Stimulated activated CD8-positive, alpha-beta memory T cell treated with anti-CD3 and anti-CD28 coated beads, Interleukin-7, amount 100 ng/mL, for 1 hour (primary cell): ENCODE data around the gene FAM221B.

Source experiments
- DNase-seq, 2 donors: peaks; one replicate each; pipeline ENCODE4 v3.0.0-alpha.2; 2020; ENCODE audit warnings: low read depth in 2 of 2

The FAM221B gene

DNA sequence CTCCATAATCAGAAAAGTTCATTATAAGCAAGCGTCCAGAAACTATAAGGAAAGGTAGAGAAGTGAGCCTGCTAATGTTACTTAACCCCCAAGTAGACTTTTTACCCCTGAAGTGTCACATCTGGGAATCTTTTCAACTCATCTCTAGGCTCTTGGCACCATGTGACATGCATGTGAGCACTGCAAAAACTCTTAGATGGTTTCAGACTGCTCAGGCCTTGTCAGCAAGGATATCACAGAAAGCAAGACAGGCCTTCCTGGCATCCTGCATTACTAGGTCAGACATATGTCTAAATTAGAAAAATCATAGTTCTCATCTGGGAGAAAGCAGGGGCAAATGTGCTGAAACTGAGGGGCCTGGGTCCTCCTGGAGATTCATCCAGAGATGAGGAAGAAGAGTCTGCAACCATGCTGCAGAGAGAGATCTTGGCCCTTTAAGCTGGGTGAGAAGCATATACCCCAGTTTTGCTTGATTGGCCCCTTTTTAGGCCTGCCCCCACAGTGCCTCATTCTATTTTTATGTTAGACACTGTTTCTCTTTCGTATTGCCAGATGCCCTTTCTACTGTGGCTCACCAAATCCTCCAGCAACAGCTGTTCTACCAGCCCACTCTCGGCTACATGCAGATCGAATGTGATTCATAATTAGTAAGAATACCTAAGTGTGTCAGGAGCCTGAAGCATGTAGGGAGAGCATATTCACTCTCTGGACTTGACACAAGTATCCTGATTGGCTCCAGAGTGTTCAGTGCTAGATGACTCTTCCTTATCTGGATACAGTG, 19.4 kb upstream of the FAM221B start:
- DNase-seq: no peak

DNA sequence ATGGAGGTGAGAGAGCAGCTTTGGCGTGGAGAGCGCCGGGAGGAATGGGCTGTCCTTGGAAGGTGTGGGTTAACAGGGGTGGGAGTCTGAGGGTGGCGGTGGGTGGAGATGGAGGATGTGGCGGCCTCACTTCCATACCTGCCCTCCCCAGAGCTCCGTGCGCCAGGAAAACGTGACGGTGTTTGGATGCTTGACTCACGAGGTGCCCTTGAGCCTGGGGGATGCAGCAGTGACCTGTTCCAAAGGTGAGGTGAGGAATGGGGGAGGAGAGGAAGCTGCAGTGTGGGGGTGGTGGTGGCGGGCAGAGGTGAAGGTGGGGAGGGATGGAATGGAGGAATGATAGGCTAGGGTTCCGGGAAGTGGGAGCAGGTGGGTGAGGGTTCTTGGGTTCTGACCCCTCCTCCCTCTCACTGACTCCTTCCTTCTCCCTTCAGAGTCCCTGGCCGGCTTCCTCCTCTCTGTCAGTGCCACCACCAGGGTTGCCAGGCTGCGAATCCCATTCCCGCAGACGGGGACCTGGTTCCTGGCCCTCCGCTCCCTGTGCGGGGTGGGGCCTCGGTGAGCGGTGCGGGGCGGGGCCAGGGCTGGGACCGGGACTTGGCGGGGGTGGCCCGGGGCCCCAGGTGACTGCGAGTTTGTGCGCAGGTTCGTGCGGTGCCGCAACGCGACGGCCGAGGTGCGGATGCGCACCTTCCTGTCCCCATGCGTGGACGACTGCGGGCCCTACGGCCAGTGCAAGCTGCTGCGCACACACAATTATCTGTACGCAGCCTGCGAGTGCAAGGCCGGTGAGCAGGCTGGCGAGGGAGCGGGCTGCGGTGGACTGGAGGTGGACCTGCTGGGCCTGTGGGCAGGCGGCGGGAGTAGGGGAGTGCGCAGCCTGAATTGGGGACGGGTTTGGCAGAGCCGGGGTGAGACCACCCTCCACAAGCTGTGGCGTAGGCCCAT, 17.6 kb upstream of the FAM221B start:
- DNase-seq: no peak

- no peak for DNase-seq
Observed at GRCh38 chr9:35844628-35845270, 16.2 kb upstream of the FAM221B start.

- no peak for DNase-seq
Observed at GRCh38 chr9:35842795-35843194, 14.3 kb upstream of the FAM221B start.

GRCh38 chr9:35842020-35842745, 13.7 kb upstream of the FAM221B start:
- no peak for DNase-seq

DNA sequence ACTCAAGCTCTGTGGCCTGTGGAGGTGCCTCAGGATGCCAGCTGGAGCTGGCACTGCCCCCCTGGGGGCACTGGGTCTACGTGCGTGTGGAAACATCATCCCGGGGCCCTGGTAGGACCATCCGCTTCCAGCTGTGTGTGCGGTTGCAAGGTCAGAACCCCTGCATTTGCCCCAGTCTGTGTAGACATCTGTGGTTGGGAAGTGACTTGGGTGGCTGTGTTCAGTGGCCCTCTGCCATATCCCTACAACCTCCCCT, 13.0 kb upstream of the FAM221B start:
- DNase-seq: no peak

DNA sequence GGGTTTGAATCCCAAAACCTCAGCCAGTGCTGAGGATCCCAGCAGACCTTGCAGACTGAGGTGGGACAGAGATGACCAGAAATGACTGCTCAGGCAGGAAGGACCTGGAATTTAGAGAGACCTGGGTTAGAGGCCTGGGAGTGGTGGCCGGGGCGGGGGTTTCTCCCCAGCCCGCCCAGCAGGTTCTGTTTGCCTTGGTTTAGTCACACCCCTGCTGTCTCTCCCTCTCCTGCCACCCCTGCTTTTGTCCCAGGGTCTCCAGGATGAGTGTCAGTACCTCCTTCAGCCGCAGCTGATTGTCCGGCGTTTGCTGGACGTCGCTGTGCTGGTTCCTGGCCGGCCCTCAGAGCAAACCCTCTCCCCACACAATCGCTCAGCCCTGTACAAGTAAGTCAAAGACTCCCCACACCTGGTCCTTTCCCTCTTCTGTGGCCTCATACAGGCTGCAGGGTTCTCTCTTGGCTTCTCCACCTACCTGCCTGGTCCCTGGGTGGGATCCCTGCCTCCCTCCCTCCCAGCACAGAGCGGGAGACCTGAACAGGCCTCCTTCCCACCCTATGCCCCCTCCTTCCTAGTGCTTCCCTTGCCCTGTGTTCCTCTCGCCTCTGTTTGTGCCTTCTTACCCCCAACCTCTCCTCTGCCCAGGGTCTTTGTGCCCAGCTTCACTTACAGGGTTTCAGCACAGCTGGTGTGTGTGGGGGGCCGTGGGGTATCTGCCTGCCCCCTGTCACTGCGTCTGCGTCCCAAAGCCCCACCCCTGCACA, 12.5 kb upstream of the FAM221B start:
- DNase-seq: no peak

- DNase-seq: no peak
Observed at GRCh38 chr9:35839926-35840325, 11.4 kb upstream of the FAM221B start.

GRCh38 chr9:35836595-35836994, 8.1 kb upstream of the FAM221B start:
- no peak for DNase-seq

GRCh38 chr9:35835766-35836165, 7.2 kb upstream of the FAM221B start:
- no peak for DNase-seq

- no peak for DNase-seq
Observed at GRCh38 chr9:35835216-35835632, 6.7 kb upstream of the FAM221B start.

DNA sequence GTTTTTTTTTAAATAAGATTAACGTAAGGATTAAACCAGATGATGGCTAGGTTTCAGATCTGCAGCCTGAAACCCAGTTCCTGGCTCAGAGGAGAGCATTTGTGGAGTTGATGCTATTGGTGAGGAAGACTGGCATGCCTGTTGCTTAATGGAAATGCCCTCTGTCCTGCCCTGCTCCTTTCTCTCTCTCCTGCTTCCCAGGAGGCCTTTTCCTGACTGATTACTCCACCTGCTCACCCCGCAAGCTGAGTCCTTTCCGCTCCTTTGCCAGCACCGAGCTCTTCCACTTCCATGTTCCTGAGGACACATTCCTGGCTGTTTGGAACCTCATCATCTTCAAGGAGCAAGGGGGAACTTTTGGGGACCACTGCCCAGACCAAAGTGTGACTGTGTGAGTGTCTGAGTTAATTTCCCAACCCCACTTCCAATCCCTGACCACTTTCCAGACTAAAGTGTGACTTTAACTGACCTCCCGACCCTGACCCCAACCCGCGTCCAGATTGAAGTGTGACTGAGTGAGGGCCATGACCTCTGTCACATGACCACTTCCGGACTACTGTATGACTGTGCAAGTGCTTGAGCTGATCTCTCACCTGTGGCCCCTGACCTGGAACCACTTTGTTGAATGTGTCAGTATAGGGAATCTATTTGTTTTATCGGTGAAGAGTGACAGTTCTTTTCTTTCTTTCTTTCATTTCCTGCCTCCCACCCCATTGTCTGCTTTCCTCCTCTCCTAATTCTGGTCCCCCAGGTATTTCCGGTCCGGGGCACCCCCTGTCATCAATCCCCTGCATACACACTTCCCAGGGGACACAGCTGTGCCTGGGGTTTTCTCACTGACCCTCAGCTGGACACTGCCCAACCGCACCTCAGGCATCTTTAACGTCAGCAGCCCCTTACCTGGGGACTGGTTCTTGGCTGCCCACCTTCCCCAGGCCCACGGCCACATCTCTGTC, 6.0 kb upstream of the FAM221B start:
- no peak for DNase-seq

DNA sequence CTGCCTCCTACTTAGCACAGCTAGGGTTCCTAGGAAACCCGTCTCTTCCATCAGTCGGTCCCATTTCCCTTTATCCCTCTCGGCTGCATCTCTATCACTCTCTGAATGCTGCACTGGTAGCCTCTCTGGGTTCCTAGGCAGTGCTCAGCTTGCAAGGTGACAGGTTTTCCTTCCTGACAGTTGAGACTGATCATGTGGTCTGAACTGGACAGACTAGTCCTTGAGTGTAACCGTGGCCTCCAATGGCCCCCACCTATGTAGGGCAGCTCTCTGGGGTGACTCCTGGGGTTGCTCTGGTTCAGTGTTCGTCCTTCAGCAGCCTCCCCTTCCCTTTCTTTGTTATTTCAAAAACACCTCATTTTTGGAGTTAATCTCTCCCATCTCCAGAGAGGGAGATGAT, 4.3 kb upstream of the FAM221B start:
- no peak for DNase-seq

- no peak for DNase-seq
Observed at GRCh38 chr9:35831040-35831439, 2.5 kb upstream of the FAM221B start.

GRCh38 chr9:35829764-35830096, 1.2 kb upstream of the FAM221B start:
- no peak for DNase-seq

GRCh38 chr9:35829084-35829763, 692 bp upstream of the FAM221B start, which contains the start of gene TMEM8B:
TMEM8B (plus strand) TSS chr9:35829228; CDS start chr9:35829448, 220 bp downstream.
- peak; percentile 85 to 88 for DNase-seq

- no peak for DNase-seq
Observed at GRCh38 chr9:35827486-35827885, 1.0 kb downstream of the FAM221B start.

DNA sequence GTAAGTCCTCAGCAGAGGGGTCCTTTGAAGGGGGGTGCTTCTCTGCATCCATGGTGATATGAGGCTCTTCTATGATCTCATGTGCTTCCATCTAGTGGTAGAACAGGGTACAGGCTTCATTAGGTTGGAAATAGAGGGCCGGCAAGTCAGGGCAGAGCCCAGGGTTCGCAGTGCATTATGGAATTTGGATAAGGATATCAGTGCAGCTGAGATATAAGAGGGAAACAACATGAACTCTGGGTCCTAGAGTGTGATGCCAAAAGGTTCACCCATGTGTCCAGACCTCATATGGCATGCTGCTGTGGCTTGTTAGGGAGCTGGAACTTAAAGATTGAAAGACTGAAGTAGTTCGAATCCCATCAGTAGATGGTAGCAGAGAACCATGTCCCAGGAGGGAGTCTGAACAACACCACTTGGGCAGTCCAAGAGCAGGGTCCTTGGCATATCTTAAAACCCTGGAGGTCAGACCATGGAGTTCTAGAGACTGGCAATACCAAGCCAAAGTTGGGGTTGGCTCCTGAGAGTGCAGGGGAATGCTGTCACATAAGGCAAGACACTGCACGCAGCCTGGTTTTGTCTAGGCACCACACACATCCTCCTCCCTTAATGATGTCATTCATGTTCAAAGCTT, 2.3 kb downstream of the FAM221B start:
- no peak for DNase-seq

DNA sequence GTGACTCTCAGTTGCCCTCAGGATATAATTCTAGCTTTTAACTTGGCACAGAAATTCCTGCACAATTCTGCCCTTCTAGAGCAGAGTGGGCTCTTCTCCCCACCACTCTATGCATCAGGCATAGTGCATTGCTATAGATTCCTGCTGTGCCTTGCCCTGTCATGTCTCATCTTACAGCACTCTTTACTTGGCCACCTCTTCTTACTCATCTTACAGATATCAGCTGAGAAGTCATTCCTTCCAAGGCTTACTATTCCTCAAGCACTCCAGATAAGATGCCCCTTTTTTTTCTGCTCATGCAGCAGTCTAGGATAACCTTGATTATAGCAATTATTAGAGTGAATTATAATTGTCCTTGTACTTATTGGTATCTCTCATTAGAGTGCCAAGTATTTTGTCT, 5.6 kb downstream of the FAM221B start:
- DNase-seq: no peak
